GM21381 (cell line): ENCODE data around the gene NAV2.
"Not testable (repeated sequence)": the region's sequence is repeated elsewhere in the genome, so short reads cannot be mapped to it uniquely, and the experiment has no call there.

Experiments
- ATAC-seq: cut with Tn5 transposase; IDR thresholded peaks from one replicate; pipeline ENCODE4 v1.9.1; 2021; ENCODE audit warnings: mild to moderate bottlenecking, moderate library complexity; ENCODE audit not compliant: unreplicated experiment

NAV2 gene

DNA sequence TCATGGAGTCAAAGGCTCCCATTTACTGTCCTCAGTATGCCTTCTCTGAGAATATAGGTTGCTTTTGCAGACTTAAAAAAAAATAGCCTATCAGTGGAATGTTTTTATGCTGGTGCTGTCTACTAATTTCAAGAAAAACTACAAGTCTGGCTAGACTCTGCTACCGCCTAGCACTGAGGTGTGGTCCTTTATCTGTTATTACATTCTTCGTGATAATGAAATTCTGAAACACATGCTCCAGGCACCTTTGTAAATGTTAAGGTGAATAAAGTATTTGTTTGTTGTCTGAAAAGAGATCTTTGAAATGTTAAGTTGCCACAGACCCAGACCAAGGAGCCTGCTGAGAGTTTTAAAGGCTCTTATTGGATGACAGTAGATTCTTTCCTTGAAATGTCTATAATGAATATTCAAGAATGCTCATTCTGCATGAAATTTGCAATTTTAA is 352.3 kb downstream of the NAV2 start:
- no peak for ATAC-seq

DNA sequence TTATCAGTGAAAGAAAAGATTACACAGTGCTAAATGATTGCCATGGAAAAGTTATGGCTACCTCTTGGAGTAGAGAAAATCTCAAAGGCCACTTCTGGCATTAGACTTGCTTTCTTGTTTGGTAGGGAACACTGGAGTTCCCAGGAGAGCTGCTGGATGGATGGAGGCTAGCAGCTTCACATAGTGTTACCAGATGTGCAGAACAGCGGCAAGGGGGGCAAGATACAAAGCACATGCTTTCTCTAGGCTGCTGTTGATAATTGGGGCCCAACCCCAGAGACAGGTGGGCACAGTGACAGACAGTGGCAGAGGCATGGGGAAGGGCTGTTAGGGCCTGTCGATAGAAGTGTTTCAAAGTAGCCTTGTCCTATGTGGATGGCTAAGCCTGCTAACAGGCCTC is 352.8 kb downstream of the NAV2 start:
- no peak for ATAC-seq

DNA sequence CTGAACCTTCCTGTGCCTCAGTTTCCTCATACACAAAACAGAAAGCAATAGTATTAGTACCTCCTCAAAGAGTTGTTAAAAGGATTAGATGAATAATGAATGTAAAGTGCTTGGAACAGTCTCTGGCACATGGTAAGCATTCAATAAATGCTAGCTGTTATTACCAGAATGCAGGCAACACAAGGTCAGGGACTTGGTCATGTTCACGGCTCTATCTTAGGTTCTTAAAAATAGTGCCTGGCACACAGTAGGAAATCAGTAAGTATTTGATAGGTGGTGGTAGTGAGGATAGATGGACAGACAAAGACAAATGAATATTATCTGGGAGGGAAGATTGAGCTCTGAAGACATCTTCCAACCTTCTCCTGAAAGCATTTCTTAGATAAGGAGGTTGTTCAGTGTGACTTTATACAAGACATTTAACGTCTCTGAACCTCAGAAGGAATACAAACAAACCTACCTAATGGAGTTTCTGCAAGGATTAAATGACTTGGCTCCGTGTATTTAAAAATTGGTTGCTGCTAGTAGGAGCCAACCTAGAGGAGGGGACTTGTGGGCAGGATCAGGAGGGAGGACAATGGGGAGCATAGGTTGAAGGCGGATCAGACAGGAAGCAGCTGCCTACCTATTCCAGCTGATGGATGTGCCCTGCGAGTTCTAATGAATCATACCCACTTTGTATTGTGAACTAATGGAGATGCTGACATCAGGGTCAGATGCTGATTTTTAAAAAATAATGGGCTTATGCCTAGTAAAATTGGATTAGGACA is 353.6 kb downstream of the NAV2 start:
- no peak for ATAC-seq

DNA sequence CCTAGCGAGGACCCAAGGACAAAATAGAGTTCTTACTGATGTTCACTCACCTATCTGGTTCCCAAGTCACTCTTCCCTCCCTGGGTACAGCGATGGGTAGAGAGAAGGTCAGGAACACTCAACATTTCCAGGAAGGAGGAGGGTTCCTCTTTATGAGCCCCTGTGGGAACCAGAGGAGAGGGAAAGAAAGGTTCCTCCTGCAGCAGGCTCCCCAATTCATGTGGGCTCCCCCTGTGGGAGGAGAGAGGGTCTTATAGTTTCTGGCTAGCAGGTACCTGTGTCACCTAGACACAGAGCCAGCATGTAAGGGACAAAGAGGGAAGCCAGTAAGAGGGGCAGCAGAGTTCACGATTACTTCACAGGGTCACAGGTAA is 354.1 kb downstream of the NAV2 start:
- ATAC-seq: no peak

DNA sequence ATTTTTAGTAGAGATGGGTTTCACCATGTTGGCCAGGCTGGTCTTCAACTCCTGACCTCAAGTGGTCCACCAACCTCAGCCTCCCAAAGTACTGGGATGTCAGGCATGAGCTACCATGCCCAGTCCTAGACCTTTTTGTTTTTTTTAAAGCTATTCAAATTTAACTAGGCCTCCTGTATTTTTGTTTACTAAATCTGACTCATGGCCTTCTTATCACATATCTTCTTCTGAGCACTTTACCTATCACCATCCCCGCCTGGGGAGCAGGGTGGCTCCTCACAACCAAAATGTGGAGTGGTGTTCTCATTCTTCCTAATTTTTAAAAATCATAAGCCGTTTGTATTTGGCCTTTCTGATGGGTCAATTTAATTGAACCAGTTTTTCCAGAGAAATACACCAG is 355.0 kb downstream of the NAV2 start:
- ATAC-seq: no peak

DNA sequence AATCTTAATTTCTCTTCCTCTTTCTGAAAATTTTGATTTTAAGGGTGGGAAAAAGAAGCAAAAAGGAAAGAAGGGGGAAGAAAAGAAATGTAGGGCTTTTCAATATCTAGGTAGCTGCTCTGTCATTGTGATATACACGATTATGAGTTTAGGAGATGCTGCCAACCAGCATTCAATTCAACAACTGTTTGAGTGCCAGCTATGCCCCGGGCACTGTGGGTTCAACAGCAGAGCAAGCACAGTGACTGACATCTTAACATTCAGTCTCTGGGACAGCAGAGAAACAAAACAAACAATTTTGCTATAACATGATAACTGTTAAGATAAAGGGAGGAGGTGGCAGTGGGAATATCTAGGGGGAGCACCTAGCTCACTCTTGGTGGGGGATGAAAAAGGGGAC is 356.1 kb downstream of the NAV2 start:
- no peak for ATAC-seq

DNA sequence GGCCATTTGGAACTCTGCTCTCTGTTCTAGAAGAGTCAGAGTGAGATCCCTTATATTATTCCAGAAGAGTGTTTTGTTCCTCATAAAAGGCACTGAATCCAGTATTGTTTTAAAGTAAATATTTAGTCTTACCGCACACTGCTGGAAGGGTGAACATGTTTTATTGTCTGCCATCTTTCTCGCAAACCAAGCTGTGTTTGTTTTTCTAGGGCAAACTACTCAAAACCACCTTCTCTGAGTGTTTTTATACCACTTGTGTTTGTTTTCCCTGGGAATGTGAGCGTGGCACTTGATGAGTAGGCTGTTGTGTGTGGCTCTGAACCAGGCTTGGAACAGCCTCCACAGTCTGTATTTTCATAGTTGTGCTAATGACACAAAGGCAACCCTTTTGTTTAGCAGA is 357.8 kb downstream of the NAV2 start:
- ATAC-seq: no peak

DNA sequence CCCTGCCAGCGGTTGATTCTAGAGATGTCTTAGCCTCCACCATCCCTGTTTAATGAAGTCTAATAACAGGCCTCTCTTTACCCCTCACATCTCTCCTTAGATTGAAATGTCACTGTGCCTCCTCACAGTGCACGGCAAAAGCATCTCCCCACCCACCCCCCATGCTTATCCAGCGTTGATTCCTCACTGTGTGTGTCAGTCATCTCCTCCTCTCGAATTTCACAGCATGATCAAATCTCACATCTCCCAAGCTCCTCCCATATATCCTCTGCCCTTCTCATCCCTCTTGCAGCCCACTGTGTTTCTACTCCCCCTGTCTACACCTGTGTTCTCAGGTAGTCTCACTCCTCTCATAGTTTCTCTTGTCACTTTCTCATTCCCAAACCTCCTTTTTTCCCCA is 363.0 kb downstream of the NAV2 start:
- ATAC-seq: no peak

DNA sequence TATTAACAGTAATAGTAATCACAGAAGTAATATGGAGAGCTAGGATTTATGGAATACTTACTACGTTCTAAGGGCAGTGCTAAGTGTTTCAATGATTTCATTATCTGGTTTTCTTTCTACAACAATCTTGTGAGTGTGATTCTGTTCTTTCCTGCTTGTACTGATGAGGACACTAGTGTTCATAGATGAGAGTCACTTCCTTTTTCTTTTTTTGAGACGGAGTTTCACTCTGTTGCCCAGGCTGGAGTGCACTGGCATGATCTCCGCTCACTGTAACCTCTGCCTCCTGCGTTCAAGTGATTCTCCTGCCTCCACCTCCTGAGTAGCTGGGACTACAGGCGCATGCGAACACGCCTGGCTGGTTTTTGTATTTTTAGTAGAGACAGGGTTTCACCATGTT is 366.2 kb downstream of the NAV2 start:
- no peak for ATAC-seq

DNA sequence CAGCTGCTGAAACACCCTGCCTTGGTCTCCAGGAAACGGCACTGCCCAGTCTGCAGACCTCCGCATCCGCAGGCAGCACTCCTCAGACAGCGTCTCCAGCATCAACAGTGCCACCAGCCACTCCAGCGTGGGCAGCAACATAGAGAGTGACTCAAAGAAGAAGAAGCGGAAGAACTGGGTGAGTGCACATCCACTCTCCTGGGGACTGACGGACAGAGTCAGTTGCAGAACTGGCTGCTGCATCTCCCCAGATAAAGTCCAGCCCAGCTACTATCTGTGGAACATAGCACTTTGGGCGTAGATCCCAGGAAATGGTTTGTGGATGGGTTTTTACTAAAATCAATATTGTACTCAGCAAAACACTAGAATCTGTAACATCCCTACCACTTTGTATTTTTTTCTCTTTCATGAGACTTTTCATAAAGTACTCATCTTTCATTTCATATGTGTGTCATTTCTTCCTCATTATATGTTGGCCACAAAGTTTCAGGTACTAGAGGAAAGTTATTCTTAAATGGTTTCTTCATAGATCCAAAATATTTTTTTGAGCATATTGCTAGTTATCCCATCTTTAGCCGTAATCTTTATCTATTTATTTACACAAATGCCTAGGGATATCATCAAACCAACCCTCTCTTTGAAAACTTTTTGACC is 367.5 kb downstream of the NAV2 start:
- ATAC-seq: no peak

DNA sequence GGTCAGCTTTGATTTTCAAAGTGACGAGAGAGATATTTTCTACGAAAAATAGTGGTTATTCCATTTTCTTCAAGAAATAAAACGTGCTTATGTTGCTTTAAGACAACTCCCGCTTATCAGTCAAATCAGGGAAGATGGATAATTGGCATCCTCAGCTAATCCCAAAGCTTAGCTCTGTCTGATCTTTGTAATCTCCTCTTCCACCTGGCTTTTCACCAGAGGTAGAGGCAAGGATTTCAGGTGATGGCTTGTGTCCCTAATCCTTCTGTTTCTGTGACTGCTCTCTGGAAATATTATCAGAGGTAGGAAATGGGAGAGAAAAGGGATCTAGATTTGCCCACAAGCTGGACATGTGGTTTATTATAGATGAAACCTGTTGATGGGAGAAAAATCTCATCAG is 368.7 kb downstream of the NAV2 start:
- no peak for ATAC-seq

DNA sequence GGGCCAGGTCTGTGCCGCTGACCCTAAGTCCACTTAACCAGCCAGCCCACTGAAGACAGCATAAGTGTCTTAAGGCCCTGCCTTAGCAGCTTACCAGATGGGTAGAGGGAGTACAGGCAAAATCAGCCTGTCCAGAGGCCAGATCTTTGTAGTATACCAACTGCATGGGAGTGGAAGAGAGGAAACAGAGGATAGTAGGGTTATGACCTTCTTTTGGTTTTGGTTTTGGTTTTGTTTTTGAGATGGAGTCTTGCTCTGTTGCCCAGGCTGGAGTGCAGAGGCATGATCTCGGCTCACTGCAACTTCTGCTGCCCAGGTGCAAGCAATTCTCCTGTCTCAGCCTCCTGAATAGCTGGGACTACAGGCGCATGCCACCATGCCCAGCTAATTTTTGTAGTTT is 371.2 kb downstream of the NAV2 start:
- not testable (repeated sequence) for ATAC-seq

DNA sequence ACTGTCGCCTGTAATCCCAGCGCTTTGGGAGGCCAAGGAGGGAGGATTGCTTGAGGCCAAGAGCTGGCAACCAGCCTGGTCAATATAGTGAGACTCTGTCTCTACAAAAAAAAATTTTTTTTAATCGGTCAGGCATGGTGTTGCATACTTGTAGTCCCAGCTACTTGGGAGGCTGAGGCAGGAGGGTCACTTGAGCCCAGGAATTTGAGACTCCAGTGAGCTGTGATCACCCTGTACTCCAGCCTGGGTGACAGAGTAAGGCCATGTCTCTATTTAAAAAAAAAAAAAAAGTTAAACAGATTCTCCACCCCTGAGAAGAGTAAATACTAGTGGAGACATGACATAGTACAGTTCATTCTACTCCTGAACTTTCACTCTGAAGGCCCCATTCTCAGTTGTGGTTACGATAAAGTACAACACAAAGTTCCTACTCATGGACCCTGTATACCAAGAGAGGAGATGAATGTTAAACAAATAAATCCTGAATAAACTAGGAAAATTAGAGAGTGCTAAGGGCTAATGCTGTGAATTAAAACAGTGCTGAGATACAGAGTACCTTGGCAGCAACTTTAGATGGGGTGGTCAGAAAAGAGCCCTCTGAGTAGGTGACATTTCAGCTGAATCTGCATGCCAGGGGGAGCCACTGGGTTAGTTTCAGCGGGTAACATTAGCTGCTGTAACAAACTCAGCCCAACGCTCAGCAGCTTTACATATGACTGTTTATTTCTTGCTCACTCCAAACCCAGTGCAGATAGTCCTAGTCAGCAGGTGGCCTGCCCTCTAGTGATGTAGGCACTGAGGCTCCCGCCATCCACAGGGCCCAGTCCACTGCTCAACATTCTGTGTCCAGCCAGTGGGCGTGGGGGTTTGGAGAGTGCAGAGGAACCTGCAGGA is 372.5 kb downstream of the NAV2 start:
- no peak for ATAC-seq

DNA sequence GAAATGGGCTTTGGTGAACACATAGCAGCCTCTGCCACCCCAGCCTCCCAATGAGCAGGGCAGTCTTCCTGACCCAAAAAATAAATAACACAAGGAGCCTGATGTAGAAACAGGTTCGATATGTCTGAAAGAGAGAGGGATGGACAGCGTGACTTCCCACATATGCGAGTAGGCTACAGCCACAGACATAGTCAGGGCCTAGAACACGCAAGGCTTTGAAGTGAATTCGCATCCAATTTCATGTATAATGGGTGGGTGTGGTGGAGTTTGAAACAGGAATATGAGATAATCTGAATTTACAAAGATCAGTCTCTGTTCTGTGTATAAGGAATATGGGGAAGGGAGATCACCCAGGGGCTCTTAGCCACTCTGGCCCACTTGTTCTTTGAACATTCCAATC is 373.3 kb downstream of the NAV2 start:
- ATAC-seq: no peak

DNA sequence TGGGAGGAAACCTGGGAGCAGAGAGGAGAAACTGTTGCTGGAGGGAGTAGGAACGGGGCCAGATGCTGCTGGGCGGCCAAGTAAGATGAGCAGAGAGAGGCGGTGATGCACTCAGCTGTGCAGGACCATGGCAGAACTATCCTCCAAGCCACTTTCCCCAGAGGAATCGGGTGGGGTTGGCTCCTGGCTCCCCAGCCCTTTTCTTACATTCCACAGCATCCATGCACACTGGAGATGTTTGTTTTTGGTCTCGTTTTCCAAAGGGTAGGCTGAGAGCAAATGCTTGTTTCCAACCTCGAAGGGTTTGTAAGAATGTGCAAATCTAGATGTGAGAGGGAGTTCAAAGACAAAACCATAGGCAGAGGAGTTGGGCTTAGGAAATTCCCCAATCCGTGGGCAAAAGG is 374.5 kb downstream of the NAV2 start:
- no peak for ATAC-seq

DNA sequence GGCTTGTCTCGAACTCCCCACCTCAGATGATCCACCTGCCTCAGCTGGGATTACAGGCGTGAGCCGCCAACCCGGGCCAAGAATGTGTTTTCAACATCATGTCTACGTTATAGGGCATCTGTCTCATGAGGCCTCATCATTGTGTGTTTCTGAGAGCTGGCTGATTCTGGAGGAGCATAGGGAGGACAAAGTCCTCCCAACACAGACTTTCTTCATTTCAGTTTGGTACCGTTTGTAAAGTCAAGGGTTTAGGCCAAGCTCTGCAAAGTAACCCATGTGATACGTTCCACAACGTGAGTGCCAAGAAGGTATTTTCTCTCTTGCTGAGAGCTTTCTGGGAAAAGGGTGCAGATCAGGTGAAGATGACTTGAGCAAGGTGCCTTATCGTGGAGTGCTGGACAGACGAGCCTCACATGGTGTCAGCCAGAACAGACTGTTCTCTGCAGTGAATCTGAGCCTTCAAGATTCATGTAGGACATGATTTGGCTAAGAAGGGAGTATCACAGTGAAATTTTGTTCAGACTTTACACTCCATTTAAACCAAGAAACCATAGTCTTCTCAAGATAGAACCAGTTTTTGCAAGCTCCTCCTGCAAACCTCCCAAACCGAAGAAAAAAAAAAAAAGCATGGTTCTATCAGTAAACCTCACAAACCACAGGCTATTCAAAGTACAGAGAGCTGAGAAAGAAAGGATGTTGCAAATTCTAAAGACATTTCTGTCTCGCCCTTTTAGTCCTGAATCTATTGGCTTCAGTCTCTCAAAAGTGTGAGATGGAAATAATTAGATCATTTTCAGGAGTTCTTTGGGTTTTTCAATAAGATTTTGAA is 376.0 kb downstream of the NAV2 start:
- ATAC-seq: no peak

DNA sequence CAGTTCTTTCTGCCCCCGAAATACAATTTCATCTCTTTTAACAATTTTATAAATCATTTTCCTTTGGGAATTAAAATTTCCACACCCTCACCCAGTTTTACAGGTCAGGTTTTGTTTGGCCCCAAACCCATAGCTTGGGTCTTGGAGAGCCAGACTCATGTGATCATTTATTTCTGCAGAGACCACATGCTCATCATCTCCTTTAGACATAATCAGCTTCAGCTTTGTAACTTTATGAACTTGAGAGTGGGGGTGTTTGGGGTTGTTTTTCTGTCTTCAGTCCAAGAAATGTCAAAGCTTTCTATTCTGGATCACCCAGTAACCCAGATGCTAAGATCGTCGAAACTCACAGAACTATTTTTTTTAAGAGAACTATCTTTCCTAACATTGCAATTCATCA is 376.7 kb downstream of the NAV2 start:
- ATAC-seq: no peak

DNA sequence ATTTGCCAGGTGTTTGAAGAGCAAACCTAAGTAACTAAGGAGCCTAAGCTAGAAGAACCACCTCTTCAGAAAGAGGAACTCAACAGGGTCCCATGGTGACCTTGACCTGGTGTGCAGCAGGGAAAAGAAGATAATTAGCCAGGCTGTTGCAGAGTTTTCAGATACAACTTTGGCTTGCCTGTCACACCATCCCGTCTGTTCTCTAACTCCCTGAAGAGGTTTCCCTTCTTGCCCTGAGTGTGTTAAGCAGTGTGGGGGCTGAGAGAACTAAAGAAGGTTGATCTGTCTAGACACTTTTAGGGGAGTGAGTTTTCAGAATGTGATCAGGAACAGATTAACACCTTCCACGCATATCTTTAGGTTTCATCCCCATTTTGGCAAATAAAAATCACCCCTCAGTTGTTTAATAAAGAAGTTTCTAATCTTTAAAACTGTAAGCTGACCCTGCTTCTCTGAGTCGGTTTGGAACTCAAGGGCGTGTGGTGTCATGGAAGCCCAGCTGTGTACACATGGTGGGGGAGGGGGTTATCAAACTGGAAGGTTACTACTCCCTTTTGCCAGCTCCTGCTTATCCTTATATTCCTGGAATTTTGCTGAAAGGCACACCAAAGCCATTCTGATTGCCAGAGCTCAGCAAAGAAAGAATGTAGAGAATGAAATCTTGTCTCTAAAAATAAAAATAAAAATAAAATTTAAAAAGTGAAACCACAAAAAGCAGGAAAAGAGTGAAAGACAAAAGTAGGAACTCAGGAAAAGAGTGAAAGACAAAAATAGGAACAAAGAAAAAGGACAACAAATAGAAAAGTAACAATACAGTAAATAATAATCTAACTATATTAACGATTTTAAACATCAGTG is 377.4 kb downstream of the NAV2 start:
- ATAC-seq: no peak

DNA sequence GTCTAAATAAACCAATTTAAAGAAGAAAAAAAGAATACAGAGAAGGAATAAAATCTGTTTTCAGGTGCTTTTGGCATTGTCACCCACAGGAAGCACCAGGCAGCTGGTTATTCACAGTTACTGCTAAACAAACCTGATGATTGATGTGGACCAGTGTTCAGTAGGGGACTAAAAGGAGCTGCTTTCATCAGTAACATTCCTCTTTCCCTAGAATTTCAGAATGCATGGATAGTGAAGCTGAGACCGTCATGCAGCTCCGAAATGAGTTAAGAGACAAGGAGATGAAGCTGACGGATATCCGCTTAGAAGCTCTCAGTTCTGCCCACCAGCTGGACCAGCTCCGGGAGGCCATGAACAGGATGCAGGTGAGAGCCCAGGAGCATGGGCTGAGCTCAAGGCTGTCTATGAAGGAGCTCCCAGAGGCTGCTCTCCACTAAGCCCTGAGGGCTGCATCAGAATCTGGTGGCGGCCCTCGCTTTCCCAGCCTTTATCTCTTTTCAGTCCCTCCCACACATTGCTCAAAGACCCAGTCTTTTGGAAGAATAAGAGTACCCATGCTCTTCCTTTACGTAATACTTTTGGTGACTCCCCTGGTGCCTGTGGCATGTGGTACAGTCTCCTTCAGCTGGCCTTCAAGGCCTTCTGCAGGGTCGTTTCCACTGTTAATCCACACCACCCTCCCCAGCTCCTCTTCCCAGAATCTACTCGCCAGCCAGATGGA is 378.2 kb downstream of the NAV2 start:
- ATAC-seq: no peak
